ENCODE data around the gene RAP1GAP2. TPM values are rescaled to one million over a fixed set of nuclear protein-coding genes. Genes with fewer than 3 reads are reported as not detected.

The RAP1GAP2 gene
- total RNA-seq, 1 donor from 2014 or later, result 5.7 TPM

- peak; percentile 59 for DNase-seq
Measured at GRCh38 chr17:2853283-2854142, 57.3 kb downstream of the RAP1GAP2 start.

GRCh38 chr17:2854143-2855055 lies 58.2 kb downstream of the RAP1GAP2 start:
- DNase-seq, result peak; percentile 22

DNA sequence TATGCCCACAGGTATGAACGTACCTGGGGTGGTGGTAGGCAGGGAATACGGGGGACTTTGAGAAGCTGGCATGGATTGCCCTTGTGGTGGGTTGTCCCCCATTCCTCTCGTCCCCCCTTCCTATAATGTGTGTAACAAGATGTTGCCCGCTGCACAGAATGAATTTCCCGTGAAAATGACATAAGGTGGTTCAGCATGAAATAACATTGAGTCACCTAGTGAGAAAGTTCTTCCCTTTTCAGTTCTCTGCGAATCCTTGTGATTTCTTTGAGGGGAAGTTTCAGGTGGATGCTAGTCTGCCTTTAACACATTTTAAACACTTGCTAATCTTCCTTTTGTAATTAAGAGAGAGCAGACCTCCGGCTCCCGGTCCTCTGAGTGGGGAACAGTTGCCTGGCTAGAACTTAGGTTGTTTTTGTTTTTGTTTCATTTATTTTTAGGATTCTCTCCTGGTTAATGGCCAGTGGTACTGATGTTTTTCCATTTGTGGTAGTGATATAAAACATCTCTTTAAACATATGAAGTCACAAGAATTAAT lies 58.9 kb downstream of the RAP1GAP2 start:
- DNase-seq, result no peak

DNA sequence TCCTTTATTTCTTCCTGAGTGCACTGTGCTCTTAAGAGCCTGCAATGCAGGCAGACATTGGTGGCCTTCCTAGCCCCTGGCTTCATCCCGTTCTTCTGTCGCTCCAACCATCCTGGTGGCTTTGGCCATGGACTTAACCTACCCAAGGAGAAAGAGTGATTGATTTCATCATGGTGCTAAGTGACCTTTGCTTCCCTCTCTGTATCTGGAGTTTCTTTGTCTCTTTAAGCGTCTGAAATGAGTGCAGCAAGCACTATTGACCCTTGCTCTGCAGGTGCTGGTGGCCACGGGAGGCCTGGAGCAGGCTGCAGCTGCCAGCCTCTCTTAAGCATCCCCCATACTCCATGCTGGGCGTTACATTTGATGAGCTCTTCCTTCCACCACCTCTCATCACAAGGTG lies 60.5 kb downstream of the RAP1GAP2 start:
- DNase-seq, result no peak

- DNase-seq, result no peak
Measured at GRCh38 chr17:2860045-2860444, 63.8 kb downstream of the RAP1GAP2 start.

DNA sequence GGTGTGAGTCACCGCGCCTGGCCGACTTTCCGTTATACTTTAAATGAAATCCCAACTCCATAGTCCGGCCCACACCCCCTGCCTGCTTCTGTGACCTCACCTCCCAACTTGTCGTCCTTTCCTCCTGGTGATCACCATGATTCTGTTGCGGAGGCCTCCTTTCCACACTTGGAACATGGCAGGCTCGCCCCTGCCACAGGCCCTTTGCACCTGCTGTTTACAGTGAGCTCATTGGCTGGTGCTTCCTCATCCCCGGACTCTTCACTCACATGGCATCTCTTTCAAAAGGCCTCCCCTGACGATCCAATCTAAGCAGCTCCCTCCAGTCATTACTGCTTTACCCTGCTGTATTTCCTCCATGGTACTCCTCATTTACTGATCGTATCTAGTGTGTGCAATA lies 64.6 kb downstream of the RAP1GAP2 start:
- no peak for DNase-seq

DNA sequence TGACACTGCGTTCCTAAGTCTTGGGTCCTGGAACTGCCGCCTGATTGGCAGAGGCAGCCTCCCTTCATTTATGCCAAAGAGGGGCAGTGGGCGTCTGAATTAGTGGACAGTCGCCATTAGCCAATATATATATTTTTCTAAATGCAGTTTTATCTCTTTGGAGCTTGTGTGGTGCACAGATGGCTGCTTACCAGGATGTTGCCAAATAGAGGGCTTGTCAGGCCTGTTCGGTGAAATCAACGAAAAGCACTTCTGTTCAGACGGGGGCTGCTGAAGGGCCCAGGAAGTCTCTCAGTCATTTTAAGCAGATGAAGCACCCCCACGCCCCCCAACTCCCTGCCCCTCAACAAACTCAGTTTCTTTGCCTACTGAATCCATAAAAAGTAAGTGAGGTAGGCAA lies 66.0 kb downstream of the RAP1GAP2 start:
- DNase-seq, result no peak

GRCh38 chr17:2863204-2863603 lies 67.0 kb downstream of the RAP1GAP2 start:
- DNase-seq, result no peak

GRCh38 chr17:2865228-2865627 lies 69.0 kb downstream of the RAP1GAP2 start:
- DNase-seq, result no peak

- peak; percentile 59 for DNase-seq
Measured at GRCh38 chr17:2867441-2868424, 71.5 kb downstream of the RAP1GAP2 start.

- DNase-seq, result no peak
Measured at GRCh38 chr17:2869604-2870003, 73.4 kb downstream of the RAP1GAP2 start.

GRCh38 chr17:2871205-2871604 lies 75.0 kb downstream of the RAP1GAP2 start:
- no peak for DNase-seq

DNA sequence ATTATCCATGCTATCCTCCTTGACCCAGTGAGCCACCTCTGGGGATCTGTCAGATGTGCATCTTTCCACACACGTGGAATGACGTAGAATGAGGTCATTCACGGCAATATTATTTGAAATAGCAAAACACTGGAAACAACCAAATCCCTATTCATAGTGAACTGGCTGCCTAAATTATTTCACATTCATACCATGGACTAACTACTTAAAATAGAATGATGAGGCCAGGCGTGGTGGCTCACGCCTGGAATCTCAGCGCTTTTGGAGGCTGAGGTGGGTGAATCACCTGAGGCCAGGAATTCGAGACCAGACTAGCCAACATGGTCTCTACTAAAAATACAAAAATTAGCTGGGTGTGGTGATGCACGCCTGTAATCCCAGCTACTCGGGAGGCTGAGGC lies 75.5 kb downstream of the RAP1GAP2 start:
- no peak for DNase-seq

- DNase-seq, result no peak
Measured at GRCh38 chr17:2872282-2872681, 76.0 kb downstream of the RAP1GAP2 start.

DNA sequence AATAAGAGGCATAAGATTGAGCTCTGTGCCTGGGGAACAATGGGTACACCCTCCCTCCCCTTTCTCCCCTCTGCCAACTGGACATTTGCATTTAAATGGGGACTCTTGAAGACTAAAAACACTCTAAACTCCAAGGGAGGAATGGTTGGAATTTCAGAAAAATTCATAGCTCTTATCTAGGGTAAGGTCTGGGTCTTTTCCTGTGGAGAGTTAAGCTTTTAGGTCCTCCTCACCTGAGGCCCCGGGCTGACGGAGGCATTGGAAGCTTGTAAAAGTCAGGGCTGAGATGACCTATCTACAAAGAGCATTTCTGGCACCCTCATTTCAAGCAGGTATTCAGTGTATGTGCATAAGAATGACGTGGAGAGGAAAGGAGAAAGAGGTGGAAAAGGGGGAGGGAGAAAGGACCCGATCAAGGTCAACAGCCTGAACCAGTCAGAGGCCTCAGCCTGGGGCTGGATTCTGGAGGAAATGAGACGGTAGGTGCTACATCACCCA lies 78.0 kb downstream of the RAP1GAP2 start:
- no peak for DNase-seq

GRCh38 chr17:2875608-2876007 lies 79.4 kb downstream of the RAP1GAP2 start:
- no peak for DNase-seq

- DNase-seq, result no peak
Measured at GRCh38 chr17:2876467-2876866, 80.2 kb downstream of the RAP1GAP2 start.

- no peak for DNase-seq
Measured at GRCh38 chr17:2878751-2879254, 82.6 kb downstream of the RAP1GAP2 start.

DNA sequence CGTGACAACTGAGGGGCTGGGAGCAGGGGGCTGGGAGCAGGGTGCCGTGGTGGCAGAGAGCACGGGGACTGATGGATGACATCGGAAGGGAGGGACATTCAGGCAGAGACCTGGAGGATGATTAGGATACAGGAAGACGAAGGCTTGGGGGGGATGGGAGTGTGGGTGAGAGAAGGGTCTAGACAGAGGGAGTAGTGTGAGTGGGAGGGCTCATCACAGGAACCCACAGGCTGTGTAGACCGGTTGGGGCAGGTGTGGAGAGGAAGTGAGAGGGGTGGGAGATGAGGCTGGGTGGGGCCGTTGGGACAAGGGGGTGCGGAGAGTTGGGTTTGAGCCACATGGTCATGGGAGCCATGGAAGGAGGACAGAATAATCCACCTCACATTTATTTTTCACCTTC lies 83.8 kb downstream of the RAP1GAP2 start:
- DNase-seq, result no peak

DNA sequence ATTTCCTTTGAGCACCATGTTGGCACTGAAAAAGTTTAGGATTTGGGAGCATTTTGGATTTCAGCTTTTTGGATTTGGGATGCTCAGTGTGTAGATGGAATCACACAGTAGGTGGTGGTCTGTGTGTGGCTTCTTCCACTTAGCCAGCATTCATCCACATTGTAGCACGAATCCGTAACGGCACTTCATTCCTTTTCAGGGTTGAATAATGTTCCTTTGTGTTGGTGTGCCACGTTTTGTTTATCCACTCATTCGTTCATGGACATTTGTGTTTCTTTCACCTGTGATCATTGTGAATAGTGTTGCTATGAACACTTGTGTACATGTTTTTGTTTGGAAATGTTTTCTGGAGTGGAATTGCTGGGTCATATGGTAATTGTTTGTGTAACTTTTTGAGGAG lies 85.1 kb downstream of the RAP1GAP2 start:
- no peak for DNase-seq

- no peak for DNase-seq
Measured at GRCh38 chr17:2883544-2884213, 87.4 kb downstream of the RAP1GAP2 start.

All from tongue (tissue), 2 donors.